ENCODE measurements around the gene PTCHD1.

Gene PTCHD1

DNA sequence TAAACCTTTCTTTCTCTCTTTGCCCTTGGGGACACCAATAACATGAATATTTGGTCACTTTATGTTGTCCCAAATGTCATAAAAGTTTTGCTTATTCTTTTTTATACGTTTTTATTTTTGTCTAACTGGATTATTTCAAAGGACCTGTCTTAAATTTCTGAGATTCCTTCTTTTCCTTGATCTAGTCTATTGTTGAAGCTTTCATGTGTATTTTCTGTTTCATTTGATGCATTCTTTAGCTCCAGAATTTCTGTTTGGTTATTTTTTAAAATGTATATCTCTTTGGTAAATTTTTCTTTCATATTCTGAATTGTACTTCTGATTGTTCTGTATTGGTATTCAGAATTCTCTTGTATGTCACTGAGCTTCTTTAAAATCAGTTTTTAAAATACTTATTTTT, 88.3 kb downstream of the PTCHD1 start:
- DNase-seq = no peak

- DNase-seq = no peak
Observed at GRCh38 chrX:23434356-23434884, 99.8 kb downstream of the PTCHD1 start.

DNA sequence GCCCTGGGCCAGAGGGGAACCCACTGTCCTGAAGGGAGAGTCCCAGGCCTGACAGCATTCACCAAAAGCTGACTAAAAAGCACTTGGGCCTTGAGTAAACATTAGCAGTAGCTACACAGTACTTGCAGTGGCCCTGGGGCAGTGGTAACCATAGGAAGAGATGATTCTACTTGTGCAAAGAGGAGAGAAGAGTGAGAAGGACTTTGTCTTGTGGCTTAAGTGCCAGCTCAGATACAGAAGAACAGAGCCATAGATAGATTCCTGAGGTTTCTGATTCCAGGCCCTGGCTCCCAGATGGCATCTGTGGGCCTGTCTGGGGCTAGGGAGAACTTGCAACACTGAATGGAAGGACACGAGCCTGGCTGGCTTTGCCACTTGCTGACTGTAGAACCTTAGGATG, 100.5 kb downstream of the PTCHD1 start:
- DNase-seq = no peak

- no peak for DNase-seq
Observed at GRCh38 chrX:23435575-23435974, 100.9 kb downstream of the PTCHD1 start.

GRCh38 chrX:23436875-23437274, 102.2 kb downstream of the PTCHD1 start:
- no peak for DNase-seq

DNA sequence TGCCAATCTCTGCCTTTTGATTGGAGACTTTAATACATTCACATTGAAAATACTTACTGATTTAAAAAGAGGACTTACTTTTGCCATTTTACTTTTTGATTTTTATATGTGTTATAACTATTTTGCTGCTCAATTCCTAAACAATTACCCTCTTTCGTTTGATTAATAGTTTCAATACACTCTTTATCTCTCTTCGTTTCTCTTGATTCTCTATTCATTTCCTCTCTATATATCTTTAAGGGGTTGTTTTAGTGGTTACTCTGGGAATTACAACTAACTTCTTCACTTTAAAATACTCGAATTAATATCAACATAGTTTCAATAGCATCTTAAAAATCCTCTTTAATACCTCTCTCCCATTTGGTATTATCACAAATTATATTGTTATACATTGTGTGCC, 116.6 kb downstream of the PTCHD1 start:
- no peak for DNase-seq
